CD14-positive monocyte (primary cell): ENCODE measurements around the gene CPEB3. TPM values are rescaled to one million over a fixed set of nuclear protein-coding genes. Genes with fewer than 3 reads are reported as not detected.
"Not testable (repeated sequence)": the region's sequence is repeated elsewhere in the genome, so short reads cannot be mapped to it uniquely, and the experiment has no call there.

Experiments
- DNase-seq, 3 donors: peaks; one replicate each; pipeline ENCODE4 v3.0.0-alpha.2; 2011 to 2022
- H2AFZ ChIP-seq: 2 replicates; pipeline ENCODE4 v1.6.0; 2012; ENCODE audit warnings: mild to moderate bottlenecking, low read depth, low read length, inconsistent platforms; ENCODE audit not compliant: insufficient read depth, poor library complexity, severe bottlenecking
- H3K27ac ChIP-seq, 2 donors: 1 replicate in 1 of 2; 2 replicates in 1 of 2; pipeline ENCODE4 v1.5.1; 2012 to 2013; ENCODE audit warnings: low read length in 2 of 2, control low read depth in 1 of 2, inconsistent platforms in 1 of 2, low read depth in 1 of 2, mild to moderate bottlenecking in 1 of 2
- H3K27me3 ChIP-seq, 2 donors: one replicate each; pipeline versions ENCODE4 v1.6.0 to v1.6.1; 2011 to 2013; ENCODE audit warnings: low read length in 2 of 2; ENCODE audit not compliant: control insufficient read depth in 2 of 2, insufficient read depth in 2 of 2
- H3K36me3 ChIP-seq, 2 donors: replicated peaks in 1 of 2; 1 replicate in 1 of 2; 2 replicates in 1 of 2; pipeline versions ENCODE4 v1.5.1 to v1.6.1; 2012 to 2013; ENCODE audit warnings: low read length in 2 of 2, control low read depth in 1 of 2, inconsistent platforms in 1 of 2, mild to moderate bottlenecking in 1 of 2; ENCODE audit not compliant: insufficient read depth in 2 of 2, control insufficient read depth in 1 of 2
- H3K4me1 ChIP-seq, 2 donors: 1 replicate in 1 of 2; 2 replicates in 1 of 2; pipeline versions ENCODE4 v1.5.1 to v1.6.1; 2012 to 2013; ENCODE audit warnings: low read length in 2 of 2, control low read depth in 1 of 2, inconsistent platforms in 1 of 2, mild to moderate bottlenecking in 1 of 2, moderate library complexity in 1 of 2; ENCODE audit not compliant: insufficient read depth in 2 of 2, control insufficient read depth in 1 of 2
- H3K4me2 ChIP-seq: replicated peaks from 2 replicates; pipeline ENCODE3; 2012; ENCODE audit warnings: low read length, moderate library complexity, mild to moderate bottlenecking; ENCODE audit not compliant: poor library complexity, severe bottlenecking; ENCODE audit errors: extremely low read depth
- H3K4me3 ChIP-seq, 3 experiments: fragments of 200-600 bp in 1 of 3; sonication (generic) in 1 of 3; replicated peaks in 1 of 3; 1 replicate in 2 of 3; 2 replicates in 1 of 3; pipeline ENCODE4 v1.5.1; 2011 to 2013; ENCODE audit warnings: low read length in 3 of 3, mild to moderate bottlenecking in 3 of 3, control low read depth in 2 of 3, low read depth in 2 of 3, inconsistent platforms in 1 of 3, moderate library complexity in 1 of 3
- H3K79me2 ChIP-seq: 2 replicates; pipeline ENCODE4 v1.6.0; 2012; ENCODE audit warnings: mild to moderate bottlenecking, control low read depth, inconsistent platforms, low read length, moderate library complexity; ENCODE audit not compliant: insufficient read depth
- H3K9ac ChIP-seq: 2 replicates; pipeline ENCODE4 v1.6.0; 2017; ENCODE audit warnings: low read length, mild to moderate bottlenecking; ENCODE audit not compliant: insufficient read depth, poor library complexity, severe bottlenecking
- H3K9me3 ChIP-seq, 2 donors: replicated peaks in 1 of 2; 1 replicate in 1 of 2; 2 replicates in 1 of 2; pipeline versions ENCODE4 v1.5.1 to v1.6.1; 2012 to 2013; ENCODE audit warnings: low read length in 2 of 2, control low read depth in 1 of 2; ENCODE audit not compliant: control insufficient read depth in 1 of 2, insufficient read depth in 1 of 2
- H4K20me1 ChIP-seq: 2 replicates; pipeline ENCODE4 v1.6.0; 2012; ENCODE audit warnings: mild to moderate bottlenecking, low read length, control low read depth, moderate library complexity; ENCODE audit not compliant: insufficient read depth
- H3K27ac Mint-ChIP-seq, 7 donors: one replicate each; pipeline ENCODE4 v1.8.0; 2020; ENCODE audit warnings: mild to moderate bottlenecking in 7 of 7, mixed read lengths in 7 of 7, moderate library complexity in 6 of 7, inconsistent platforms in 2 of 7
- H3K27me3 Mint-ChIP-seq, 3 donors: one replicate each; pipeline ENCODE4 v1.8.0; 2021 to 2022; ENCODE audit warnings: low read depth in 3 of 3, mild to moderate bottlenecking in 3 of 3, mixed read lengths in 3 of 3, moderate library complexity in 3 of 3, inconsistent platforms in 1 of 3
- H3K36me3 Mint-ChIP-seq, 2 donors: one replicate each; pipeline ENCODE4 v1.8.0; 2020; ENCODE audit warnings: mixed read lengths in 2 of 2, inconsistent platforms in 1 of 2, mild to moderate bottlenecking in 1 of 2
- H3K4me1 Mint-ChIP-seq: one replicate; pipeline ENCODE4 v1.8.0; 2020; ENCODE audit warnings: mild to moderate bottlenecking, mixed read lengths
- H3K4me3 Mint-ChIP-seq, 2 donors: one replicate each; pipeline ENCODE4 v1.8.0; 2020; ENCODE audit warnings: mild to moderate bottlenecking in 2 of 2, mixed read lengths in 2 of 2, moderate library complexity in 1 of 2
- H3K9me3 Mint-ChIP-seq, 7 donors: one replicate each; pipeline ENCODE4 v1.8.0; 2020 to 2022; ENCODE audit warnings: mixed read lengths in 7 of 7, mild to moderate bottlenecking in 6 of 7, moderate library complexity in 6 of 7, inconsistent platforms in 2 of 7
- CTCF ChIP-seq: fragments of 200-600 bp; IDR thresholded peaks from one replicate; pipeline ENCODE4 v1.8.0; 2022; ENCODE audit warnings: antibody characterized with exemption, mild to moderate bottlenecking
- WGBS: methylation state at CpG from one replicate; pipeline ENCODE4 v1.1.5; 2013; ENCODE audit warnings: missing lambda C conversion rate; ENCODE audit not compliant: insufficient coverage; 5-methylcytosine and 5-hydroxymethylcytosine counted together
- intact Hi-C, 2 donors: fragments of 100-400 bp; cut with micrococcal nuclease; formaldehyde crosslinking; loops; one replicate each; pipeline versions ENCODE4 v1.15.0 to v1.15.1; 2023
- polyA plus RNA-seq, 3 donors: library from polyadenylated mRNA; depleted of rRNA in 1 of 3; unstranded in 2 of 3; stranded (reverse) in 1 of 3; fragments of 300-500 nt in 2 of 3; fragments of >200 nt in 1 of 3; fragmentation: Illumina TruSeq in 2 of 3; gene quantifications; 1 replicate in 2 of 3; 2 replicates in 1 of 3; pipeline ENCODE4 v1.2.3, GENCODE V29; 2012 to 2021

CPEB3 gene
- polyA plus RNA-seq, 3 donors: 1.8 to 2.9 (median 2.1) TPM

- no peak for DNase-seq
- peak overlapping the region; percentile 65 for H3K4me2 ChIP-seq
- intact Hi-C loops: no loop called here
- H3K27me3 ChIP-seq: no peaks in the 10 kb centered on the region
- H3K4me3 ChIP-seq: peak overlapping the region in 2 of 3 experiments; percentile 20 to 59
- peak; percentile 52 for TF ChIP-seq CTCF
- peaks cover 0 to 5% (median 0%) of the 10 kb centered on the region in 7 donors for H3K9me3 Mint-ChIP-seq
- no CpG with 5 or more reads among the region's 1 CpG for WGBS
- peak overlapping the region in 1 of 2 donors; percentile 65 for H3K4me3 Mint-ChIP-seq
- peak overlapping the region; percentile 82 to 95 (median 91) for H3K27ac Mint-ChIP-seq
- H3K36me3 Mint-ChIP-seq: peaks cover 15 to 25% of the 10 kb centered on the region in 2 donors
- no peaks in the 10 kb centered on the region for H3K27me3 Mint-ChIP-seq
- no peaks in the 10 kb centered on the region for H4K20me1 ChIP-seq
- peak overlapping the region; percentile 15 to 83 for H3K27ac ChIP-seq
- peaks cover 24% of the 10 kb centered on the region for H3K79me2 ChIP-seq
- H3K9me3 ChIP-seq: no peaks in the 10 kb centered on the region
- no peak overlapping the region for H3K9ac ChIP-seq
- H2AFZ ChIP-seq: peak overlapping the region; percentile 27
- peaks cover 21 to 43% of the 10 kb centered on the region in 2 donors for H3K4me1 ChIP-seq
- peaks cover 45% of the 10 kb centered on the region for H3K4me1 Mint-ChIP-seq
- peaks cover under 1 to 11% of the 10 kb centered on the region in 2 donors for H3K36me3 ChIP-seq
These were observed 148.4 kb downstream of the CPEB3 start for GRCh38 chr10:92142512-92142911.

- not testable (repeated sequence) for H2AFZ ChIP-seq
These were observed 149.7 kb downstream of the CPEB3 start for GRCh38 chr10:92141147-92141546.

GRCh38 chr10:92134049-92134448 lies 156.8 kb downstream of the CPEB3 start:
- H3K9me3 ChIP-seq, H3K79me2 ChIP-seq, H3K27ac ChIP-seq, H3K4me3 ChIP-seq, H3K9me3 Mint-ChIP-seq, H3K4me3 Mint-ChIP-seq, H3K4me2 ChIP-seq, H2AFZ ChIP-seq, H3K4me1 ChIP-seq, DNase-seq, H3K27me3 ChIP-seq, H3K9ac ChIP-seq, H3K27ac Mint-ChIP-seq, intact Hi-C loops, H3K27me3 Mint-ChIP-seq: not testable (repeated sequence)
- H3K4me1 Mint-ChIP-seq: peaks cover 13% of the 10 kb centered on the region
- WGBS: no CpG with 5 or more reads among the region's 1 CpG
- peaks cover 41 to 46% of the 10 kb centered on the region in 2 donors for H3K36me3 Mint-ChIP-seq
- Histone ChIP-seq H3K36me3 (peaks cover 3 to 20% of the 10 kb centered on the region in 2 donors), H4K20me1 (peaks cover 23% of the 10 kb centered on the region)

More at GRCh38 chr10:92141147-92141546, 149.7 kb downstream of the CPEB3 start:
- H3K27me3 Mint-ChIP-seq, H3K4me2 ChIP-seq, H3K9ac ChIP-seq, intact Hi-C loops, H4K20me1 ChIP-seq, H3K9me3 Mint-ChIP-seq, H3K27ac ChIP-seq, H3K27ac Mint-ChIP-seq, H3K9me3 ChIP-seq, H3K4me3 ChIP-seq, DNase-seq, H3K4me3 Mint-ChIP-seq, H3K27me3 ChIP-seq: not testable (repeated sequence)
- H3K4me1 Mint-ChIP-seq: peaks cover 38% of the 10 kb centered on the region
- H3K79me2 ChIP-seq: peaks cover 22% of the 10 kb centered on the region
- H3K36me3 Mint-ChIP-seq: peaks cover 27 to 37% of the 10 kb centered on the region in 2 donors
- H3K36me3 ChIP-seq: peaks cover 3 to 21% of the 10 kb centered on the region in 2 donors
- no CpG with 5 or more reads among the region's 3 CpGs for WGBS
- H3K4me1 ChIP-seq: peaks cover 14 to 36% of the 10 kb centered on the region in 2 donors
